ENCODE results near the gene ADAM30.

The ADAM30 gene
- long read RNA-seq, donor 1 = 0 reads
- long read RNA-seq, donor 2 = 0 reads
- long read RNA-seq, donor 3 = 0 reads
- long read RNA-seq, donor 4 = 0 reads
- long read RNA-seq, donor 5 = 0 reads
- long read RNA-seq, donor 6 = 0 reads
- long read RNA-seq, donor 7 = 0 reads
- long read RNA-seq, donor 8 = 0 reads

DNA sequence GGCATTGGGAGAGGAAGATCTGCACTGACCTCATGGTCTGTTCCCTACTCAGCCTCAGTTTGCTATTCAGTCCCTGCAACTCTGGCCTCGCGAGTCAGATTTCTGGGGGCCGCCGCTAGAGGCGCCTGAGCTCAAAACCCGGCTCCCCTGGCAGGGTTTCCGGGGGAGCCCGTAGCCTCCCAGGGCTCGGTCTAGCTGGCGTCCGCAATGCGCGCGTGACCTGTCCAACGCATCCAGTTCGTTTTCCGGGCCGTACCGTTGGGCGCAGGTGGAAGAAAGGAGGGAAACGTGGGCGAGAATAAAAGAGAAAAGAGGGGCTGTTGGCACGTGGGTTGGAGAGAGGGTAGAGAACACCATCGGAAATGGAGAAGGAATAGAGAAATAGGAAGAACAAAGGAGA, at the start of gene ADAM30:
TSS of gene ADAM30 (minus strand) at position 213 of the 400 bp plus-strand sequence. CDS start at position 34, 179 bp downstream.
- DNase-seq = no peak

DNA sequence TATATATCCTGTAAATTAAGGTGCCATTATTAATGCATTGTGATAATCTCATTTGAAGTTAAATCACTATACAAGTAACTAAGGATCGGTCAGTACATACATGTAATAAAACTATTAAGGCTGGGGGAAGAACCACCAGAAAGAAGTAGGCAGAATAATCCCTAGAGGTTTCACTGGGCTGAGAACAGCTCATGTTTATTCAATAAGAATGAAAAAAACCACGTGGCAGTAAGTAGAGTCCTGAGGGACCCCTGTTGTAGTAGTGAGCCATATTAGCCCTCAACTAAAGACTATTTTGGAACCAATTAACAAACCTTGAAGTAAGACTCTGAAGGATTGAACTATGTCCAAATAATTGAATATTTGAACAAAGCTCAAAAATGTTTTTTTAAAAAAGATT, 46.9 kb upstream of the ADAM30 start:
- DNase-seq = no peak

DNA sequence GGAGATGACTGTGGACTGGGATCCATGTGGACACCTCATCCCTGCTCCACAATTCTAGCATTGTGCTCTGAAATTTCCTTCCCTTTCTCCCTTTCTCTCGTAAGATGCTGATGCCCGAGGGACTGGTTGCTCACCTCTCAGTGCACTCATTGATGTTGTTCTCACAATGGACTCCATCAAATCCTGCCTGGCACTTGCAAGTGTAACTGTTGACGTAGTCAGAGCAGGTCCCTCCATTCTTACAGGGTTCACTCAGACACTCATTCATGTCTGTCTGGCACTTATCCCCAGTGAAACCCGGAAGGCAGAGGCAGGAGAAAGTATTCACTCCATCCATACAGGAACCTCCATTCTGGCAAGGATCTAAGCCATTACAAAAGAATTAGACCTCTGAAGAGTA, 45.1 kb upstream of the ADAM30 start:
- DNase-seq = no peak

DNA sequence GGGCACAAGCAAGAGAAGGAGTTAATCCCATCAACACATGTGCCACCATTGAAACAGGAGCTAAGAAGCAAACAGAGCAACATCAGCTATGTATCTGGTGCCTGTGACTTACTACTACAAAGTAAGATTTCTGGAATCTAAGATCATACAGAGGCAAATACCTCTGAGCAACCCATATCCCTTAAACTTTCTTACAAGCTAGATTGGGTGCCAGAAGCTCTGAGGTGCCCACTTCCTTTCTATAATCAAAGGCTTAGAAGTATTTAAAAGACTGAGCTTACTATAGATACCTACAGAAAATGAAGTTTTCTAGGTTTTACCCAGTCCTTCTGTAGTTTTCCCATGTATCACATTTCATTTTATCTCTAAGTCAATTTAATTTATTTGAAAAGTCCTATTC, 44.4 kb upstream of the ADAM30 start:
- no peak for DNase-seq

DNA sequence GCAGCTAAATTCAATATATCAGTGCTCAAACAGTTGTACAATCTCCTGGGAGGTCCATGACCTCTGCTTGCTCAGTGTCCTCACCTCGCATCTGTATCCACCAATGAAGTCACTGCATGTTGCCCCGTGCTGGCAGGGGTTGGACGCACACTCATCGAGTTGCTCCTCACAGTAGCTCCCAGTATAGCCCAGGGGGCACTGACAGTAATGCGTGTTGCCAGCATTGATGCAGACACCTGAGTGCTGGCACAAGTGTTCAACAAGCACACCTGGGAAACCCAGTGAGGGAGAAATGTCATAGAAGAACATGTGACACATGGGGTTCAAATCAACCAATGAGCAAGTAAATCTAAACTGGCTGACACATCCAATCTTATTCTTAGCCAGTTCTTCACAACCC, 40.9 kb upstream of the ADAM30 start:
- DNase-seq = no peak

DNA sequence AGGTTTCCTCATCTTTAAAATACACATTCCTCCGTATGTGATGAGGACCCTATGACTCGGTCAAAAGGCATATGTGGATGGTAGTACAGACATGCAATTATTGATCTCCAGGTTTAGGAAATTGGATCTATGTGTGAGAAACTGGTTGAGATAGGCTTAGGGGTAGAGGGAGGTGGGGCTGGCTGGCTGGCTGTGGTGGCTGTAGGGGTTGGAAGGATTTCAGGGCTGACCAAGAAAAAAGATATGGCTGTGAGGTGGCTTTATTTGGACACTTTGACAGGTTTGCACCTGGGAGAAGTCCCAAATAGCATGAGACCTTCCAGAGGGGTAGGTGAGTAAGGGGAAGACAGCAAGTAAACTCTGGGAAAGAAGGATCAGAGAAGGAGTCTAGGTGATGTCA, 39.6 kb upstream of the ADAM30 start:
- DNase-seq = no peak

DNA sequence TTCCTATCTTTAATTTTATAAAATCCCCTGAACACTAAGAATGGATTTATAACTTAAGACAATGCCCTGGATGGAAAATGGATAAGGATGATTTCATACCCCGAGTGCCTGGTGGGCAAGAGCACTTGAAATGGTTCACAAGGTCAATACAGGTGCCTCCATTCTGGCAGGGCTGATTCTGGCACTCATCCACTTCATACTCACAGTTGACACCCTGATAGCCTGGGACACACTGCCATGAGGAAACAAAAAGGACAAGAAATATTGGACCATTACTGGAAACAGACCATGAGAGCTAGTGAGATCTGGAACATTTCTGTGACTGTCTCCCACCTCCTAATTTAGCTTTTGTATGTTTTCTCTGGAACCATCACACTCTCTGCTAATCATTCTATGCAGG, 39.1 kb upstream of the ADAM30 start:
- DNase-seq = no peak

DNA sequence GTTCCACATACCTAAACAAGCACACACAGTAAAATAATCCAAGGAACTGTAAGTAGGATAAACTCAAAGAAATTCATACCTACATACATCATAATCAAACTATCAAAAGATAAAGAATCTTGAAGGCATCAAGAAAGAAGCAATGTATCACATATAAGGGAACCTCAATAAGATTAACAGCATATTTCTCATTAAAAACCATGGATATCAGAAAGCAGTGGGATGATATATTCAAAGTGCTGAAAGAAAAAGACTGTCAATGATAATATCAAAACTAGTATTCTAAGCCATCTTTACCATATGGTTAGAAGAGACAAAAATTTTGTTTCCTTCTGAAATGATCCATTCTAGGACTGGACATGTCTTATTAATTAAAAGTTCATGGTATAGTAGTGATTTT, 37.1 kb upstream of the ADAM30 start:
- DNase-seq = no peak

DNA sequence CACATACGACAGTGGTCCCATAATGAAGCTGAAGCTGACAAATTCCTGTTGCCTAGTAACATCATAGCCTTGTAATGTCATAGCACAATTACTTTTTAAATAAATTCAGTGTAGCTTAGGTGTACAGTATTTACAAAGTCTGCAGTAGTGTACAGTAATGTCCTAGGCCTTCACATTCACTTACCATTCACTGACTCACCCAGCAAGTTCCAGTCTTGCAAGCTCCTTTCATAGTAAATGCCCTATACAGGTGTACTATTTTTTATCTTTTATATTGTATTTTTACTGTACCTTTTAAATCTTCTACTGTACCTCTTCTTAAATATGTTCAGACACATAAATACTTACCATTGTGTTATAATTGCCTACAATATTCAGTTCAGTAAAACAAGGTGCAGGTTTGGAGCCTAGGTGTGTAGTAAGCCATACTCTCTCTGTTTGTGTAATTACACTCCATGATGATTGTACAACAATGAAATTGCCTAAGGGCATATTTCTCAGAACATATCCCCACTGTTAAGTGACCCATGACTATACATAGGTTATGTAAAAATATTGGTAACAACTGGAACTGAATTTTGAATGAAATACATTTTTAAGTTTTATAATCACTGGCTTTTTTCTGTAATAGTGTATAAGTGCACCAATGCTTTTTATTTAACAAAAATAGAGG, 33.5 kb upstream of the ADAM30 start:
- no peak for DNase-seq

DNA sequence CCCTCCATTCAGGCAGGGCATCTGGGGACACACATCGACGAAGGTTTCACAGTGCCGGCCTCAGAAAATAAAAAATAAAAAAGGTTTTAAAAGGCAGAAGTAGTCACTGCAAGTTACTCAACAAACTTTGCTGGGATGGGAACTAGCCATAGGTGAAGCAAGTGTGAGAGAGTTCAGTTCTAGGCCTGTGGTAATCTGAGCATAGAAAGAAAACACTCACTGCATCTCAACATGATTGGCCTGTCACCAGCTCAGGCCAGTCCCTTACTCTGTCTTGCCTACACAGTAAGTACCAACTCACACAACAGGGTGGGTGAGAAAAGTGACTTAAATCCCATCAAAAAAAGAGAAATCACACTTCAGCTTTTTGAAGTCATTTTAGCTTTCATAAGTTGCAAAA, 30.2 kb upstream of the ADAM30 start:
- DNase-seq = no peak

DNA sequence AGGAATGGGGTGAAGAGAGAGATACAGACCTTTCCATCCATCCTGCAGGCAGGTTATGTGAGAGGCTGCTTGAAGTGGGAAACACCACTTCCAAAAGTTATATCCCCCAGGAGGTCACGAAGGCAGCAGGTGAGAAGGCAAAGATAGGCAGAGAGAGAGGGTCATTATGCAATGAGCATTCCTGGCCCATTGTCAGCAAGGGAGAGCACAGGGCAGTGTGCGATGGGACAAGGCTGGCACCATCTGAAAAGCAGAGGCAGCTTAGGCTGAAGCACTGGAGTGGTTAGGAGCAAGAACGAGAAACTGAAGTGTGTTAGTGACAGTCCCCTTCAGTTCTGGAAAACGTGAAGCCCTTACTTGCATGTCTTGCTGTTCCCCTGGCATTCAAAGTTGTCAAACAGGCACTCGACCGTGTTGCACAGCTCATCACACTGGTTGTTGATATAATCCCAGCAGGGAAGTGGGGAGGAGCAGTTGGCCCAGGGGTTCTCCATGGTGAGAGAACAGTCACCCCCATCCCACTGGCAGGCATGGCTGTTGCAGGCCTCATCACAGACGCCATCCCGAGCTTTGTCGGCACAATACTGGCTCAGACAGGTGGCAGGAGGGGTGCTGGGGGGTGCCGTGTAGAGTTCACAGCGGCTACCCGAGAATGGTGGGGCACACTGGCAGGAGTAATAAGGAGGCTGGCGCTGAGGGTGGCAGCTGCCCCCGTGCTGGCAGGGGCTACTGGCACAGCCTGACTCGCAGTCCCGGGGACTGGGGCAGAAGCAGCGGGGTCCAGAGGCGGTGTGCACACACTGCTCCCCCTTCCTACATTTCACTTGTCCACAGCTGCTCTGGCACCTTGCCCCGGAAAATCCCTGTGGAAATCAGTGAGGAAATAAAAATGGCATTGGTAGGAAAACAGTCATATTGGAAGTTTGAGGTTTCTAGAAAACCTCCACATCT, 28.9 kb upstream of the ADAM30 start:
- DNase-seq = no peak

DNA sequence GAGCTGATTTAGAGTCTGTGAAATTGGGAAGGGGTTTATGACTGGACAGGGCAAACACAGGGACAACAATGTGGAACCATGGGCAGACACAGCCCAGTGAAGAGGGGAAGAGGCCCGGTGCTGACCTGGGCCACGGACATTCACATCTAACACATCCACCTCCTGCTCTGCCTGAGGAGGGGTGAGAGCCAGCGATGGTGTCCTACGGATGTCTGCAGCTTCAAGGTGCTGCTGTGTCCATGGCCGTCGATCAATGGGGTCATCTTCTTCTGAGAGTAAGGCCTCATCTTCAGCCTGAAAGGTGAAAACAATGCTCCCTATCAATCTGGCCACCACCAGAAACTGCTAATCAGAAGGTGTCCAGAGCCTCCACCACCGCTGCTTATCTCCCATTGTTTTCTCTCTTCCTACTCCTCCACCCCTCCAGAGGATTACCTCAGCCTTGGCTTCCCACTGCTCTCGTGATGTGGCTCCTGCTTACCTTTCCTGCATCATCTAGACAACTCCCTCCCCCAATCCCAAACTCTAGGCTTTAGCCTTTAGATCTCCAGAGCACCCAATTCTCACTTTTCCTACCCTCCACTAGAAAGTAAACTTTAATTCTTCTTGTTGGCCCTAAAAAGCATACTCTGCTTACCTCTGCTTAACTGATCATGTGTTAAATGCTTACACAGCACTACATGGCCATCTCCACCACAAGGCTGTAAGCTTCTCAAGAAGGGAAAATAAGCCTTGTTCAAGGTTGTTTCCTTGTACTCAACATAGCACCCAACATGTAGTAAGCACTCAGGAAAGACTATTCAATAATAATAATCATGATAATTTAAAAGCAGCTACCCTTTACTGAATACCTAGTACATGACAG, 24.0 kb upstream of the ADAM30 start:
- no peak for DNase-seq

DNA sequence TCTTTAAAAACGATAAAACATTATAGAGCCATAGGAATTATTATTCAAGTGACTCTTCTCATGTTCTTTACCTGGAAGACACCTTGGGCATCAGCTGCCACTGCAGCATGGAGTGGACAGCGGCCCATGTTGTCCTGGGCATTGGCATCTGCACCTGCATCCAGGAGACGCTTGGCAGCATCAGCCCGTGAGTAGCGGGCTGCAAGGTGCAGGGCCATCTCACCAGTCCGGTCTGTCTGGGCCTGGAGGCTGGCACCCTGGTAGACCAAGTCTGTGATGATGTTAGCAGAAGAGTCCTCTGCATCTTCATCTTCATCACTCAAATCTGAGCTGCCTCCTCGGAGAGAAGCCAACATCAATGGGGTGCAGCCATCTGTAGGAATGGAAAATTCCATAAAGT, 22.9 kb upstream of the ADAM30 start:
- DNase-seq = no peak

DNA sequence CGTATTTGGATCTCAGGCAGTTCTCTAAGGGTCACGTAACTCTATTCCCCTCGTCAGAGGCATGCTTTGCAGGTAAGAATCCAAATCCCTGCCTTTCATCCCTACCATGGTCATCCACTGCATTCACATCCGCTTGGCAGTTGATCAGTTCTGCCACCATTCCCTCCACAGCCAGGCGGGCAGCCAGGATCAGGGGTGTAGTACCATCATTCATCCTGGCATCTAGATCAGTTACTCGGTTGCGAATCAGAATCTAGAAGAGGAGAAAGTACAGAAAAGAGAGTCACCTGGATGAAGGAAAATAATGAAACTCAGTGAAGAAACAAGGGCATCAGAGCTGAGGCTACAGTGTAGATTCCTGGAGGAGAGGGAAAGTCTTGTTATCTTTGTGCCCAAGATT, 22.0 kb upstream of the ADAM30 start:
- DNase-seq = no peak

DNA sequence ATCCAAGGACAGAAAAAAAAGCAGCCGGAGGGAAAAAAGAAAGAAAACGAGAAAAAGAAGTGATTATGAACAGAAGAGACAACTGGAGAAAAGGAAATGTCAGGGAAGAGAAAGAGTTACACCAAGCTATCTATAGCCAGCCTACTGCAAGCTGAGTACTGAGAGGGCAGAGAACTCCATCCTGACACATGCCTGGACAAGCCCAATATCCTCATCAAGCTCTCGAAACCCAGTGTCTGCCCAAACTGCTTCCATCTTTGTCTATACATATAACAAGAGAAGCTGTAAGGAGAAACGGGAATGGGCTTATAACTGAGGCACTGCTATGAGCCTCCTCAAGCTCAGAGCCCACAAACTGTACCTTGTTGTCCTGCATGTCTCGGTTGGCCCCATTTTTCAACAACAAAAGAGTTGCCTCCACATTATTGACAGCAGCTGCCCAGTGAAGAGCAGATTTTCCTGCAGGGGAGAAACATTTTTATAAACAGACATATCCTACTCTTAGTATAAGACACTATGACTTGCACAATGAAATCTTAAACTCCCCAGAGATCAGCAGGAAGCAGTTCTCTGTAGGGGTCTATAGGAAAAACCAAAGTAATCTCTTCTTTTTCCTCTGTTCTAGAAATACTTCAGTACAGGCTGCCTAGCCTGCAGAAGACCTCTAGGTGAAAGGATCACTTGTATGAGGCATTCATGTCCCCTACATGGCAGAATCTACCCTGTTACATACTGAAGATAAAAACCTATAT, 21.2 kb upstream of the ADAM30 start:
- no peak for DNase-seq

DNA sequence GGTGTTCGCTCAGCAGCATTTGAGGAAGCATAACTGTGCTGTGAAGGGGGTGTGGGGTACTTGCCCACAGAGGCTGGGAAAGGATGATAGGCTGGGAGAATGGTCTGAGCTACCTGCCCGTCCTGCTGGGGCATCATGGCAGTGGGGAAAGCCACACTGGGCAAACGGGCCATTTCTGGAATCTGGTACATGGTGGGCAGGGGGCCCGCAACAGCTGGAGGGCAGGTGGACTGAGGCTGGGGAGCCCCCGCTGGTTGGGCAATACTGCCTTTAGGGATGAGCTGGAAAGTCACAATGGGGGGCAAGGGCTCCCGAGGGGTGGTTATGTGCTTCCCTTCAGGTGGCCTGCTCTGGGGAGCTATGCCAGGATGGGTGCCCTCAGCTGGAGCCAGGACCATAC, 19.2 kb upstream of the ADAM30 start:
- no peak for DNase-seq

DNA sequence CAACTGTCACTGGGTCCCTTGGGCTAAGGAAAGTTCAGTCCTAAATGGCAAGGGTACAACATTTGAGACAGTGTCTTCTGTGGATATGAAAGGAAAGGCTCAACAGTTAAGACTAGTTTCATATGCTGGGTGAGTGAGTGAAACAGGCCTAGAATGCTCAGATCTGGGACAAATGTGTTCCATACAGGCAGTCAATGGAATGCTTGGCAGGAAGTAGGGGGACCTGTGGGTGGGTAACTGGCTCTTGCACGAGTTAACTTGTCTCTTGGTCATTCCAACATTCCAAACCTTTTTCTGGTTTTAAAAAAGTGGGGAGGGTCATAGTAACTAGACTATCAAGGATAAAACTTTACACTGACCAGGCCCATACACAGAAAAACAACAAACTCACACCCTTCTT, 17.8 kb upstream of the ADAM30 start:
- no peak for DNase-seq

DNA sequence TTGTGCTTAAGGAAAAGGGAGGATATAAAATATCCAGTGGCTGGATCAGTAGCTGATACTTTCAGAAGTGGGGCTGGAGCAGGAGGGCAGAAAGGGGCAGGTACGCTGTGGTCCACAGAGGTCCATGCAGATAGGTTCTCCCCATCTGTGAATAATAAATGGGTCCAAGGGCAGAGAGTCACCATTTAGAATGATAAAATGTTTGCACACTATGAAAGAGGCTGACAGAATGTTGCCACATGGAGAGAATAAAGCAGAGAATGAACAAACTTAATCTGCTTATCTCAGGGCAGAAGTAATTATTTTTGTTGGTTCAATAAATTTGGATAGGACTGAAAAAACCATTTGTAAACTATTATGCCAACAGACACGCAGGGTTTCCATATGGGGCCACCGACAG, 16.6 kb upstream of the ADAM30 start:
- DNase-seq = no peak

DNA sequence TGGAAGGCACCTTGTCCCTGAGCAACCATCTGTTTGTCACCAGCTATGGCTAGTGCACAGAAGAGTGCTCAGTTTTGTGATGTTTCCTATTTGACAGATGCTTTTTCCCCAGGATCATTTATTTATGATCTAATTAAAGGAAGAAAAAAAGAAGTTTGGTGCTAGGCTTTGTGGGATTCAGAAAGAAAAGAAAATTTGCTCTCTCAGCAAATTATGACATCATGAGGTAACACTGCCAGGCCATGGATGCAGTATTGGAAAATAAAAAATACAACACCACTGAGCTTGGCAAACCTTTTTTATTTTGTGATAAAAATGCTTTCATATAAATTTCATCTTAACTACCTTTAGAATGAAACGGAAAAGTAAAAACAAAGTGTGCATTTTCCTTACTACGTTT, 15.5 kb upstream of the ADAM30 start:
- DNase-seq = no peak

DNA sequence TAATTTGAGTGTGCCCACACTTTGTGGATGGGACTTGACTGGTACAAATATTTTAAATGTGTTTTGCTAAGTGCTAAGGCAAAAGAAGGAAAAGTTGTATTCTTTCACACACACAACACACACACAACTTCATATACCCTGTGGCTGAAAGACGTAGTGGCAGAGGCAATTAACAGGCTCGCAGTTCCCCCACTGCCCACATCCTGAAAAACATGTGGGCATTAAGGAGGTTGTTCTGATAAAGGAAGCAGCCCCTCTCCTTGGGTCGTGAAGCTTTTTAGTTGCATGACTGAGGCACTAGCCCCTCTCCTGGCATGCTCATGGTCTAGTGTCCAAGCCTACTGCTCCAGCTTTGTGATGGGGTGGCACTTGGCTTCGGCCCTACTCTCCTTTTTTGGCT, 14.3 kb upstream of the ADAM30 start:
- no peak for DNase-seq

DNA sequence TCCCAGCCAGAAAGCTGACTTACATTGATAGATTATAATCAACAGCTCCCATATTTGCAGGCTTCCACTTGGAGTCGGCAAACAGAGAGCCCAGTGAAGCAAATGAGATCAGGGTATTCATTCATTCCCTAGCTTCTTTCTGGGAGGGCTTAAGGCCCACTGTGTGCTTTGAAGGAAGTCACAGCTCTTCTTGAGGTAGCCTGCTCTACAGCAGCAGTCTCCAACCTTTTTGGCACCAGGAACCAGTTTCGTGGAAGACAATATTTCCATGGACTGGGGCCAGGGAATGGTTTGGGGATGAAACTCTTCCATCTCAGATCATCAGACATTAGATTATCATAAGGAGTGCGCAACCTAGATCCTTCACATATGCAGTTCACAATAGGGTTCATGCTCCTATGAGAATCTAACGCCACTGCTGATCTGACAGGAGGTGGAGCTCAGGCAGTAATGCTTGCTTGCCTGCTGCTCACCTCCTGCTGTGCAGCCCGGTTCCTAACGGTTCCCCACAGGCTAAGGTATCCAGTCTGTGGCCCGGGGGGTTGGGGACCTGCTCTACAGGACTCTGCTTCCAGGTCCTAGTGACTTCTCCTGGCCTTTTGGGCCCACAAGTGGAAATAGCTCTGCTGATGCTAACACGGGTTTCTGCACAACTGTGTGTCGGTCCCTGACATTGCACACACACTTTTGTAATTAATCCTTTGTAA, 13.7 kb upstream of the ADAM30 start:
- DNase-seq = no peak

All from right kidney (tissue), 9 donors.